HG02973 (cell line): ENCODE data around the gene DDHD1.
"Not testable (repeated sequence)": the region's sequence is repeated elsewhere in the genome, so short reads cannot be mapped to it uniquely, and the experiment has no call there.

Experiments used
- ATAC-seq: cut with Tn5 transposase; IDR thresholded peaks from one replicate; pipeline ENCODE4 v1.9.1; 2021; ENCODE audit warnings: moderate library complexity; ENCODE audit not compliant: unreplicated experiment

The DDHD1 gene

GRCh38 chr14:53152184-53152886, 788 bp downstream of the DDHD1 start:
- ATAC-seq = peak; percentile 20

DNA sequence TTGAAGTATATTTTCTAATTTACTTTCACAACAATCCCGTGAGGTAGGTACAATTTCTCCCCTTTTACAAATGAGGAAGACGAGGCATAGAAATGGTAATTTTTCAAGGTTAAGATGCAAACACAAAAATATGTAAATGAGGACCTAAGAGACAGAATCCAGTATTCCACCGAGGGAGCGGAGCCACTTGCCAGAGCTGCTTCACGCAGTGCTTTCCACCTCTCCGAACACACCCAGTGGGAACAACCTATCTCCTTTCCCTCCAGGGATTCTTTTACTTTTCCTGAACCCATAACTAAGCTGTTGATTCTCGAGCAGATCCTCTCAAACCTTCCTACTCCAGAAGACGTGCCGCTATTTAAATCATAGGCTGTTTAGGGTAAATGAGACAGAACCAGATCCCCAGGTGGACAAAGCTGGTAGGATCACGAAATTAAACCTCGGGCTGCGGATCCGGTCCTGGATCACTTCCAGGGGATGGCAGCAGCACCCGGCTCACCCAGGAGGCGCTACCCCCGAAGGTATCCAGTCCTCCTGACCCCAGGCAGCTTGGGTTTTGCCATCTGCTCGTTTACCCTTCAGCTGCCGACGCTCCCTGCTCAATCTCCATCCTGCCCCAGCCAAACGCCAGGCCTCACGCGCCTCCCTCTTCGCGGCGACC, 1.5 kb downstream of the DDHD1 start:
- no peak for ATAC-seq

- no peak for ATAC-seq
Observed at GRCh38 chr14:53149668-53150316, 3.3 kb downstream of the DDHD1 start.

DNA sequence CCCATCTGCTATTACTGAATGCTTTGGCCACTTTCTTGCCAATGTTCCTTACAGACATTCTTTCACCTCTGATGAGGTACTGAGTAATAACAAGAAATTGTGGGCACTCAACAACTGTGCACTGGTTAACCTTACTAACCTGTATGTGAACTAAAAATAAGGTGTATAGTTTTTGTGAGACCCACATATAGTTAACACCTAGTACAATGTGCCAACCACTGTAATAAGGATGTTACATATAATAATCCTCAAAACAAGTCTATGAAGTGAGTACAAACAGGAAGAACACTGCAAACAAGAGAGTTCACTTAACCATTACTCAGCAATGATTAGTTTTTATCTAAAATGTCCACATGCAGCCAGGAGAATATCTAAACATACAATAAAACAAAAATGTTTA, 4.5 kb downstream of the DDHD1 start:
- no peak for ATAC-seq

DNA sequence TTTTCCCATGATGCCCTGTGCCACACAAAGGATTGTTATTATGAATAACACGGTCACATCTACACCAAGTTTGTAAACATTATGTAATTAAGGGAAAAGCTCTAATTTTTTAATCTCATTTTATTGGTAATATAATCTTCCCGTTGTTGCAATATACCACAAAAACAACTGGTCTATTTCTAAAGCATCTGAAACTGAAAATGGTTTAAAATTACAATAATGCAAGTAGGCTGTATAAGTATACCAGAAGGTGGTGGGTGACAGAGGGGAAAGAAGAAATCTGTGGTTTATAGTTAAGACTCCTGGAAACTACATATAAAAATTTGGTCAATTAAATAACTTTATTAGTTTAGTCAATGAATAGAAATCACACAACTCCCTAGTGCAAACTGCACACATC, 5.2 kb downstream of the DDHD1 start:
- ATAC-seq = no peak

- ATAC-seq = no peak
Observed at GRCh38 chr14:53147208-53147607, 5.9 kb downstream of the DDHD1 start.

DNA sequence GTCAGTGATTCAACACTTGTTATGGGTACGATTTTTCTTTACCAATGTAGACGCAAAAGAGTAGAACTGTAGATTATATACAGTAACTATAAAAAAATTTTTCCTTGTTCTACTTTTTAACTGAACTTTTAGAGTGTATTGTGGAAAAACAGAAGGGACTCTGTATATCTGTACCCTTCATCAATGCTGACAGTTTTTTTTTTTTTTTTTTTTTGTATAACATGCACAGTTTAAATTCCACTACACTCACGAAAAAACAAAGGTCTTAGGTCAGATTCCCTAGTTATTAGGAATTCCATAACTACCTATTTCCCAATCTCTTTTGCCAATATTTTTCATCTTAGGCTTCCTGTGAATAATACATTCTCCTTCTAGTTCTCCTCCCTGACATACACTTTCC, 6.4 kb downstream of the DDHD1 start:
- ATAC-seq = no peak

DNA sequence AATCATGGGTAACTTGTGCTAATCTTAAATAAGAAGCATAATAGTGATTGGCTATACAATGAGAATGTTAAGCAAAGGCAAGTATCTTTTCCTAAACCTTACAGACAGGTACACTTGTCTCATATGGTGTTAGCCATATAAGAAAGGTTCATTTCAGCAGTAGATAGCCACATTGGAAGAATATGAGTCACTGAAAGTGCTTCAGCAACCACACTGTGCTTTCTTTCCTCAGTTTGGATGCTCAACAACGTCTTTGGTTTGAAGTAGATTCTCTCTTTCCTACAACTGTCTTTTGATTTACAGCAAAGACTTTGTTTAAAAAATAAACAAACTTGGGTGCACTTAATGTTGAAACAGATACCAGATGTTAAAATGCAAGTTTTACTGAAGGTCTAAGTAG, 8.9 kb downstream of the DDHD1 start:
- ATAC-seq = peak; percentile 75

DNA sequence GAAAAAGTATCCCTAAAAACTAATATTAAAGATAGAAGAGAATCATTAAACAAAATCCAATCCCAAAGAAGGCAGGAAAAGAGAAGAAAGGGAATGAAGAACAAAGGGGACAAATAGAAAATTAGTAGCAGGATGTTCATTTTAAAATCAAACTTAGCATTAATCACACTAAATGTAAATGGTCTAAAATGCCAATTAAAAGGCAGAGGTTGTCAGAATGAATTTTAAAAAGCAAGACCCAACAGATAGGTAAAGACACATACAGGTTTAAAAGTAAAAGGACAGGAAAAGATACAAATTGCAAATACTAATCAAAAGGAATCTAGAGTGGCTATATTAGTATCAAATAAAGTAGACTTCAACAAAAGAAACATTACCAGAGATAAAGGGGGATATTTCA, 12.5 kb downstream of the DDHD1 start:
- no peak for ATAC-seq

- ATAC-seq = no peak
Observed at GRCh38 chr14:53137568-53138203, 15.4 kb downstream of the DDHD1 start.

DNA sequence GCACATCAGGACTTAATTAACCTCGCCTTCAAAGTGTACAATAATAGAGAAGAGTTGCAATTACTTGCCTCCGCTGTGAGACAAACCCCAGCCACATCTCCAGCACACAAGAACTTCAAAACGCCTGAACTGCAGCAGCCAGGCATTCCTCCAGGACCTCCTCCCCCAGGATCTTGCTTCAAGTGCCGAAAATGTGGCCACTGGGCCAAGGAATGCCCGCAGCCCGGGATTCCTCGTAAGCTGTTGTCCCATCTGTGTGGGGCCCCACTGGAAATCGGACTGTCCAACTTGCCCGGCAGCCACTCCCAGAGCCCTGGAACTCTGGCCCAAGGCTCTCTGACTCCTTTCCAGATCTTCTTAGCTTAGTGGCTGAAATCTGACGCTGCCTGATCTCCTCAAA, 22.6 kb downstream of the DDHD1 start:
- not testable (repeated sequence) for ATAC-seq

DNA sequence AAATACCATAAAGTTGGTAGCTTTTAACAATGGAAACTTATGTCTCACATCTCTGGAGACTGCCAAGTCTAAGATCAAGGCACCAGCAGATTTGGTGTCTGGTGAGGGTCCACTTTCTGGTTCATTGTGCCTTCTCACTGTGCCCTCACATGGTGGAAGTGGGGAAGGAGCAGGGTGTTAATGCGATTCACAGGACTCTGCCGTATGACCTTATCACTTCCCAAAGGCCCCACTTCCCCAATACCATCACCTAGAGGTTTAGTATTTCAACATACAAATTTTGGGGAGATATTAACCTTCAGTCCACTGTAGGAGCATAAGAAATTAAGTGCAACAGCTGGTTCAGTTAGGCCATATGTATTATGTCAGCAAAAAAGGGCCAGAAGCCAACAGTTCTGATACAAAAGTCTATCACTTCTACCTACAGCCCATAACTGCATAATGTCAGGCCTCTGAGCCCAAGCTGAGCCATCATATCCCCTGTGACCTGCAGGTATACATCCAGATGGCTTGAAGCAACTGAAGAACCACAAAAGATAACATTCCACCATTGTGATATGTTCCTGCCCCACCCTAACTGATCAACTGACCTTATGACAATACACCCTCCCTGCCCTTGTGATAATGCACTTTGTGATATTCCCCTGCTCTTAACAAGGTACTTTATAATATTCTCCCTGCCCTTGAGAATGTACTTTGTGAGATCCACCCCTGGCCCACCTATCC, 24.7 kb downstream of the DDHD1 start:
- ATAC-seq = no peak

GRCh38 chr14:53127832-53128231, 25.3 kb downstream of the DDHD1 start:
- no peak for ATAC-seq

GRCh38 chr14:53127151-53127550, 26.0 kb downstream of the DDHD1 start:
- ATAC-seq = no peak

- ATAC-seq = no peak
Observed at GRCh38 chr14:53126731-53127130, 26.4 kb downstream of the DDHD1 start.

- no peak for ATAC-seq
Observed at GRCh38 chr14:53124786-53125185, 28.3 kb downstream of the DDHD1 start.

GRCh38 chr14:53121419-53121818, 31.7 kb downstream of the DDHD1 start:
- not testable (repeated sequence) for ATAC-seq

DNA sequence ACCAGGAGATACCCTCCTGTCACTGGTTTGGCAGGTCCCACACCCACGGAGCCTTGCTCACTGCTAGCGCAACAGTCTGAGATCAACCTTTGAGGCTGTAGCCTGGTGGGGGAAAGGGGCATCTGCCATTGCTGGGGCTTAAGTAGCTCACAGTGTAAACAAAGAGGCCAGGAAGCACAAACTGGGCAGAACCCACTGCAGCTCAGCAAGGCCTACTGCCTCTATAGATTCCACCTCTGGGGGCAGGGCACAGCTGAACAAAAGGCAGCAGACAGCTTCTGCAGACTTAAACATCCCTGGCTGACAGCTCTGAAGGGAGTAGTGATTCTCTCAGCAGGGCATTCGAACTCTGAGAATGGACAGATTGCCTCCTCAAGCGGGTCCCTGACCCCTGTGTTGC, 35.6 kb downstream of the DDHD1 start:
- ATAC-seq = not testable (repeated sequence)

DNA sequence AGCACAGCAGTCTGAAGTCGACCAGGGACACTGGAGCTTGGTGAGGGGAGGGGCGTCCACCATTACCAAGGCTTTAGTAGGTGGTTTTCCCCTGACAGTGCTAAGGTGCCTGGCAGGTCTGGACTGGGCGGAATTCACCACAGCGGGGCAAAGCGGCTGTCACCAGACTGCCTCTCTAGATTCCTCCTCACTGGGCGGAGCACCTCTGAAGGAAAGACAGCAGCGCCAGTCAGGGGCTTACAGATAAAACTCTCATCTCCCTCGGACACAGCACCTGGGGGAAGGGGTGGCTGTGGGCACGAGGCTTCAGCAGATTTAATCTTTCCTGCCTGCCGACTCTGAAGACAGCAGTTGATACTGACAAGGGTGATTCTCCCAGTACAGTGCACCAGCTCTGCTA, 39.1 kb downstream of the DDHD1 start:
- no peak for ATAC-seq

GRCh38 chr14:53110096-53110495, 43.0 kb downstream of the DDHD1 start:
- no peak for ATAC-seq
